ENCODE results near the gene ZDHHC3.

GRCh38 chr3:44948239-44948638 is 27.7 kb downstream of the ZDHHC3 start:
- TF ChIP-seq CTCF (IDR thresholded peaks at IDR 0.05) (no peak), POLR2AphosphoS5 (IDR thresholded peaks at IDR 0.05) (no peak)
